Measurements from ENCODE around the gene CTSC.

The CTSC gene

DNA sequence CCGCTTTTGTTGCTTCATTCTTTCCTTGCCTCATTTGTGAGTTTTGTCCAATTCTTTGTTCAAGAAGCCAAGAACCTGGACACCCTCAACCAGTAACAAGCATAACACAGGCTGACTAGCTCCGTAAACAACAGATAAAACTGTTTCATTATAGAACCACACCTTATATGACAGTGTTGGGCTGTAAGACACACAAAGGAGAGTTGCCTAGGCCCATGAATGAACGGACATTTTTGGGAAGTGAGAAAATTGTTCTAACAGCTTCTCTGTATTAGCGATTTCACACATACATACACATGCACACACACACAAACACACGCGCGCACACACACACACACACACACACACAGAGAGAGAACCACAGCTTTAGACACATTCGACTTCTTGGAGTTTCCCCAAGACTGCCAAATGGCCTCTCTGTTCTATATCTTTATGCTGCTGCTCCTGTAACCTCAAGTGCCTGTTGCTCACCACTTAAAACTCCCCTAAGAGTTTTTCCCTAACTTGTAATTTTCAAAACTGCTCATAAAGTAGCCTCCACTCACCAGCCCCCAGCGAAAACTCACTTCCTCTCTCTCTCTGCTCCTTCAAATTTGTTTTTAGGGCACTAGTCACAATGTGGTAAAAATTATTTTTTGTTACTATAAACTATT, 35.9 kb downstream of the CTSC start:
- no peak overlapping the region for H3K27ac ChIP-seq (ENCODE audit: extremely low read depth, low read depth, low read length)
- H3K4me1 ChIP-seq (ENCODE audit: control insufficient read depth, insufficient read depth, low read length), result peaks cover 10% of the 10 kb centered on the region
- no peaks in the 10 kb centered on the region for H3K9me3 ChIP-seq (ENCODE audit: control insufficient read depth, insufficient read depth, low read depth, low read length)
- no peak overlapping the region for H3K4me3 ChIP-seq (ENCODE audit: low read depth, low read length)
- H3K36me3 ChIP-seq (ENCODE audit: control insufficient read depth in 2 of 2, insufficient read depth in 1 of 2, low read length in 2 of 2), result peaks cover 0 to 21% of the 10 kb centered on the region in 2 experiments; a peak in 2 of 3 replicates
- ChIA-PET POLR2A (no interaction called here), CTCF (no interaction called here)
- TF ChIP-seq SCRT1 (tag by site-specific recombination; IDR thresholded peaks at IDR 0.05; ENCODE audit: borderline replicate concordance), result no peak
- TF ChIP-seq ZNF266 (tag by site-specific recombination; IDR thresholded peaks at IDR 0.05; ENCODE audit: low read depth), result no peak
- TF ChIP-seq ZNF311 (tag by site-specific recombination; IDR thresholded peaks at IDR 0.05; ENCODE audit: borderline replicate concordance), result no peak
- no peak for TF ChIP-seq ZNF785 (tag by site-specific recombination; IDR thresholded peaks at IDR 0.05)
- peak; percentile 68 for TF ChIP-seq FEZF1 (tag by site-specific recombination; IDR thresholded peaks at IDR 0.05)
- TF ChIP-seq WT1 (tag by site-specific recombination; IDR thresholded peaks at IDR 0.05), result no peak
- TF ChIP-seq, protein P1, sequence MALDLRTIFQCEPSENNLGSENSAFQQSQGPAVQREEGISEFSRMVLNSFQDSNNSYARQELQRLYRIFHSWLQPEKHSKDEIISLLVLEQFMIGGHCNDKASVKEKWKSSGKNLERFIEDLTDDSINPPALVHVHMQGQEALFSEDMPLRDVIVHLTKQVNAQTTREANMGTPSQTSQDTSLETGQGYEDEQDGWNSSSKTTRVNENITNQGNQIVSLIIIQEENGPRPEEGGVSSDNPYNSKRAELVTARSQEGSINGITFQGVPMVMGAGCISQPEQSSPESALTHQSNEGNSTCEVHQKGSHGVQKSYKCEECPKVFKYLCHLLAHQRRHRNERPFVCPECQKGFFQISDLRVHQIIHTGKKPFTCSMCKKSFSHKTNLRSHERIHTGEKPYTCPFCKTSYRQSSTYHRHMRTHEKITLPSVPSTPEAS (tag by site-specific recombination; IDR thresholded peaks at IDR 0.05), result 0 out of 2 replicates have a peak, but pooled peaks have one; percentile 10
- TF ChIP-seq, protein P2, sequence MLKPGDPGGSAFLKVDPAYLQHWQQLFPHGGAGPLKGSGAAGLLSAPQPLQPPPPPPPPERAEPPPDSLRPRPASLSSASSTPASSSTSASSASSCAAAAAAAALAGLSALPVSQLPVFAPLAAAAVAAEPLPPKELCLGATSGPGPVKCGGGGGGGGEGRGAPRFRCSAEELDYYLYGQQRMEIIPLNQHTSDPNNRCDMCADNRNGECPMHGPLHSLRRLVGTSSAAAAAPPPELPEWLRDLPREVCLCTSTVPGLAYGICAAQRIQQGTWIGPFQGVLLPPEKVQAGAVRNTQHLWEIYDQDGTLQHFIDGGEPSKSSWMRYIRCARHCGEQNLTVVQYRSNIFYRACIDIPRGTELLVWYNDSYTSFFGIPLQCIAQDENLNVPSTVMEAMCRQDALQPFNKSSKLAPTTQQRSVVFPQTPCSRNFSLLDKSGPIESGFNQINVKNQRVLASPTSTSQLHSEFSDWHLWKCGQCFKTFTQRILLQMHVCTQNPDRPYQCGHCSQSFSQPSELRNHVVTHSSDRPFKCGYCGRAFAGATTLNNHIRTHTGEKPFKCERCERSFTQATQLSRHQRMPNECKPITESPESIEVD (tag by site-specific recombination; IDR thresholded peaks at IDR 0.05), result peak; percentile 28; the same call in 1 of the 2 replicates
- TF ChIP-seq HOXA7 (CRISPR knock-in tag; IDR thresholded peaks at IDR 0.05; ENCODE audit: borderline replicate concordance), result no peak
- no peak for TF ChIP-seq ZNF341 (tag by site-specific recombination; IDR thresholded peaks at IDR 0.05; ENCODE audit: low read depth)
- TF ChIP-seq ZSCAN30 (tag by site-specific recombination; IDR thresholded peaks at IDR 0.05), result no peak
- TF ChIP-seq, protein P3, sequence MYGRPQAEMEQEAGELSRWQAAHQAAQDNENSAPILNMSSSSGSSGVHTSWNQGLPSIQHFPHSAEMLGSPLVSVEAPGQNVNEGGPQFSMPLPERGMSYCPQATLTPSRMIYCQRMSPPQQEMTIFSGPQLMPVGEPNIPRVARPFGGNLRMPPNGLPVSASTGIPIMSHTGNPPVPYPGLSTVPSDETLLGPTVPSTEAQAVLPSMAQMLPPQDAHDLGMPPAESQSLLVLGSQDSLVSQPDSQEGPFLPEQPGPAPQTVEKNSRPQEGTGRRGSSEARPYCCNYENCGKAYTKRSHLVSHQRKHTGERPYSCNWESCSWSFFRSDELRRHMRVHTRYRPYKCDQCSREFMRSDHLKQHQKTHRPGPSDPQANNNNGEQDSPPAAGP (tag by site-specific recombination; IDR thresholded peaks at IDR 0.05), result no peak

DNA sequence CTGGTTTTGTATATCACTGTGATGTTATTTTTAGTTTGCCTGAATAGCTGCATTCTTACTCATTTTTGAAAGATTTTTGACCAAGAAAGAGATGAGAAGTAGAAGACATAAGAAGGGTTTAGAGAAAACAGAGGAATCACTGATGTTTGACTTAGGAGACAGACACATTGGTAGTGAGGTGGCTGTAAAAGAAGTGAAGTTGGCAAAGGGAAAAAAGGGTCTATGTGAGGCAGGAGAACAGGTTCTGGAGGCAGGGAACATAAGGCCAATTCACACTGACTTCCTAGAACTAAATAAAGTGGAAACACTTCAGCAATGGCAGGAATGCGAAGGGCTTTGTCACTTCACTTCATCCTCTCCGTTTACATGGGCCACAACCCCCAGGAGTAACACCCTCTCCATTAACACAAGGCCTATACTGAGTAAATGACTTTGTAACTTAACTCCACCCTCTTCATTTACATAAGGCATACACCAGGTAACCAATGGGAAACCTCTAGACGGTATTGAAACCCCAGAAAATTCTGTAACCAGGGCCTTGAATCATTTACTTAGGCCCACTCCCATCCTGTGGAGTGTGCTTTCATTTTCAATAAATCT, 36.5 kb downstream of the CTSC start:
- ChIA-PET POLR2A (no interaction called here), CTCF (no interaction called here)
- no peaks in the 10 kb centered on the region for H3K9me3 ChIP-seq (ENCODE audit: control insufficient read depth, insufficient read depth, low read depth, low read length)
- TF ChIP-seq SCRT2 (tag by site-specific recombination; IDR thresholded peaks at IDR 0.05) (no peak), ZNF777 (tag by site-specific recombination; IDR thresholded peaks at IDR 0.05; ENCODE audit: borderline replicate concordance) (no peak), ZNF768 (tag by site-specific recombination; IDR thresholded peaks at IDR 0.05) (no peak), ZNF548 (tag by site-specific recombination; IDR thresholded peaks at IDR 0.05) (no peak), MZF1 (tag by site-specific recombination; IDR thresholded peaks at IDR 0.05; ENCODE audit: borderline replicate concordance) (no peak), MYNN (tag by site-specific recombination; IDR thresholded peaks at IDR 0.05; ENCODE audit: borderline replicate concordance) (no peak), ZNF544 (tag by site-specific recombination; IDR thresholded peaks at IDR 0.05) (no peak), YY1 (tag by site-specific recombination; IDR thresholded peaks at IDR 0.05) (no peak), ZNF239 (tag by site-specific recombination; IDR thresholded peaks at IDR 0.05) (no peak)
- TF ChIP-seq, protein P4, sequence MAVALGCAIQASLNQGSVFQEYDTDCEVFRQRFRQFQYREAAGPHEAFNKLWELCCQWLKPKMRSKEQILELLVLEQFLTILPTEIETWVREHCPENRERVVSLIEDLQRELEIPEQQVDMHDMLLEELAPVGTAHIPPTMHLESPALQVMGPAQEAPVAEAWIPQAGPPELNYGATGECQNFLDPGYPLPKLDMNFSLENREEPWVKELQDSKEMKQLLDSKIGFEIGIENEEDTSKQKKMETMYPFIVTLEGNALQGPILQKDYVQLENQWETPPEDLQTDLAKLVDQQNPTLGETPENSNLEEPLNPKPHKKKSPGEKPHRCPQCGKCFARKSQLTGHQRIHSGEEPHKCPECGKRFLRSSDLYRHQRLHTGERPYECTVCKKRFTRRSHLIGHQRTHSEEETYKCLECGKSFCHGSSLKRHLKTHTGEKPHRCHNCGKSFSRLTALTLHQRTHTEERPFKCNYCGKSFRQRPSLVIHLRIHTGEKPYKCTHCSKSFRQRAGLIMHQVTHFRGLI (tag by site-specific recombination; IDR thresholded peaks at IDR 0.05), result no peak
- TF ChIP-seq, protein P5, sequence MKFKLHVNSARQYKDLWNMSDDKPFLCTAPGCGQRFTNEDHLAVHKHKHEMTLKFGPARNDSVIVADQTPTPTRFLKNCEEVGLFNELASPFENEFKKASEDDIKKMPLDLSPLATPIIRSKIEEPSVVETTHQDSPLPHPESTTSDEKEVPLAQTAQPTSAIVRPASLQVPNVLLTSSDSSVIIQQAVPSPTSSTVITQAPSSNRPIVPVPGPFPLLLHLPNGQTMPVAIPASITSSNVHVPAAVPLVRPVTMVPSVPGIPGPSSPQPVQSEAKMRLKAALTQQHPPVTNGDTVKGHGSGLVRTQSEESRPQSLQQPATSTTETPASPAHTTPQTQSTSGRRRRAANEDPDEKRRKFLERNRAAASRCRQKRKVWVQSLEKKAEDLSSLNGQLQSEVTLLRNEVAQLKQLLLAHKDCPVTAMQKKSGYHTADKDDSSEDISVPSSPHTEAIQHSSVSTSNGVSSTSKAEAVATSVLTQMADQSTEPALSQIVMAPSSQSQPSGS (tag by site-specific recombination; IDR thresholded peaks at IDR 0.05; ENCODE audit: low read depth), result no peak
- TF ChIP-seq, protein P6, sequence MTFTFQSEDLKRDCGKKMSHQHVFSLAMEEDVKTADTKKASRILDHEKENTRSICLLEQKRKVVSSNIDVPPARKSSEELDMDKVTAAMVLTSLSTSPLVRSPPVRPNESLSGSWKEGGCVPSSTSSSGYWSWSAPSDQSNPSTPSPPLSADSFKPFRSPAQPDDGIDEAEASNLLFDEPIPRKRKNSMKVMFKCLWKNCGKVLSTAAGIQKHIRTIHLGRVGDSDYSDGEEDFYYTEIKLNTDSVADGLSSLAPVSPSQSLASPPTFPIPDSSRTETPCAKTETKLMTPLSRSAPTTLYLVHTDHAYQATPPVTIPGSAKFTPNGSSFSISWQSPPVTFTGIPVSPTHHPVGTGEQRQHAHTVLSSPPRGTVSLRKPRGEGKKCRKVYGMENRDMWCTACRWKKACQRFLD (tag by site-specific recombination; IDR thresholded peaks at IDR 0.05), result no peak
- H3K4me3 ChIP-seq (ENCODE audit: low read depth, low read length), result no peak overlapping the region
- H3K27ac ChIP-seq (ENCODE audit: extremely low read depth, low read depth, low read length), result no peak overlapping the region
- peaks cover 10% of the 10 kb centered on the region for H3K4me1 ChIP-seq (ENCODE audit: control insufficient read depth, insufficient read depth, low read length)
- peaks cover 0 to 18% of the 10 kb centered on the region in 2 experiments; a peak in 2 of 3 replicates for H3K36me3 ChIP-seq (ENCODE audit: control insufficient read depth in 2 of 2, insufficient read depth in 1 of 2, low read length in 2 of 2)
